Endothelial cell of umbilical vein (primary cell): Measurements from ENCODE around the gene RDX. TPM values are rescaled to one million over a fixed set of nuclear protein-coding genes. Genes with fewer than 3 reads are reported as not detected.

ENCODE experiments used
- BruUV-seq: library from RNA; stranded (reverse); fragments of 400-500 nt; replicated peaks from 2 replicates; lab custom pipeline; 2021; lab: Mats Ljungman, UMichigan
- CTCF ChIA-PET: fragments of 300-600, 350-600 bp; sonication (Branson Sonifier 250); formaldehyde crosslinking; loops from one replicate; lab custom pipeline; 2021; ENCODE audit warnings: antibody characterized with exemption, inconsistent platforms; lab: Charles Lee
- POLR2A ChIA-PET: fragments of 300-600, 350-600 bp; sonication (Branson Sonifier 250); formaldehyde crosslinking; loops from one replicate; lab custom pipeline; 2021; ENCODE audit warnings: antibody characterized with exemption, inconsistent platforms; lab: Charles Lee
- DNase-seq: peaks from one replicate; pipeline ENCODE4 v3.0.0-alpha.2; 2011; ENCODE audit warnings: low read depth, low spot score
- FAIRE-seq: peaks from 2 replicates; lab custom pipeline; 2011; peaks lifted over from hg19 to GRCh38; lab: Jason Lieb, UNC
- H2AFZ ChIP-seq: 2 replicates; pipeline ENCODE4 v1.6.0; 2012; ENCODE audit warnings: low read depth, low read length, control low read depth, inconsistent platforms
- H3K27ac ChIP-seq: 2 replicates; pipeline ENCODE4 v1.5.1; 2011; ENCODE audit warnings: low read depth, mild to moderate bottlenecking, control low read depth, low read length, moderate library complexity; ENCODE audit not compliant: insufficient read depth
- H3K27me3 ChIP-seq, 2 experiments: 2 replicates each; pipeline versions ENCODE4 v1.6.0 to v1.6.1; 2011; ENCODE audit warnings: low read length in 2 of 2, mixed read lengths in 1 of 2; ENCODE audit not compliant: control insufficient read depth in 2 of 2, insufficient read depth in 2 of 2
- H3K36me3 ChIP-seq, 2 experiments: 2 replicates in 1 of 2; 3 replicates in 1 of 2; pipeline ENCODE4 v1.5.1; 2011; ENCODE audit warnings: low read length in 2 of 2, mild to moderate bottlenecking in 1 of 2, moderate library complexity in 1 of 2; ENCODE audit not compliant: control insufficient read depth in 2 of 2, insufficient read depth in 2 of 2; ENCODE audit errors: extremely low read depth in 1 of 2
- H3K4me1 ChIP-seq: 3 replicates; pipeline ENCODE4 v1.5.1; 2011; ENCODE audit warnings: mild to moderate bottlenecking, low read length; ENCODE audit not compliant: control insufficient read depth, insufficient read depth; ENCODE audit errors: extremely low read depth
- H3K4me2 ChIP-seq: 2 replicates; pipeline ENCODE4 v1.6.1; 2011; ENCODE audit warnings: low read length, control low read depth, mixed read lengths; ENCODE audit not compliant: insufficient read depth
- H3K4me3 ChIP-seq, 3 experiments: fragments of 200-600 bp in 1 of 3; sonication (generic), shearing (Covaris generic) in 1 of 3; replicated peaks in 1 of 3; 2 replicates each; pipeline ENCODE4 v1.5.1; 2011 to 2016; ENCODE audit warnings: control low read depth in 3 of 3, low read length in 3 of 3, mild to moderate bottlenecking in 2 of 3, inconsistent platforms in 1 of 3, low read depth in 1 of 3, moderate library complexity in 1 of 3; ENCODE audit not compliant: insufficient read depth in 1 of 3
- H3K79me2 ChIP-seq: 2 replicates; pipeline ENCODE4 v1.6.0; 2012; ENCODE audit warnings: low read length, inconsistent platforms; ENCODE audit not compliant: control insufficient read depth, insufficient read depth
- H3K9ac ChIP-seq: replicated peaks from 2 replicates; pipeline ENCODE3; 2011; ENCODE audit warnings: low read length, control low read depth; ENCODE audit not compliant: insufficient read depth; ENCODE audit errors: extremely low read depth
- H3K9me1 ChIP-seq: replicated peaks from 3 replicates; pipeline ENCODE4 v1.6.0; 2011; ENCODE audit warnings: mild to moderate bottlenecking, low read length; ENCODE audit not compliant: control insufficient read depth, insufficient read depth; ENCODE audit errors: extremely low read depth
- H3K9me3 ChIP-seq: replicated peaks from 2 replicates; pipeline ENCODE4 v1.5.1; 2012; ENCODE audit warnings: low read length, inconsistent platforms; ENCODE audit not compliant: control insufficient read depth, insufficient read depth
- H4K20me1 ChIP-seq: replicated peaks from 2 replicates; pipeline ENCODE3; 2011; ENCODE audit warnings: mild to moderate bottlenecking, low read length; ENCODE audit not compliant: control insufficient read depth, insufficient read depth; ENCODE audit errors: extremely low read depth
- CTCF ChIP-seq, 2 donors: IDR thresholded peaks; 1 replicate in 1 of 2; 2 replicates in 1 of 2; pipeline ENCODE4 v1.5.1; 2011; ENCODE audit warnings: low read length in 2 of 2, mild to moderate bottlenecking in 2 of 2, moderate library complexity in 2 of 2, control low read depth in 1 of 2, inconsistent platforms in 1 of 2, low read depth in 1 of 2; ENCODE audit not compliant: insufficient read depth in 1 of 2; ENCODE audit errors: extremely low read depth in 1 of 2
- EZH2 ChIP-seq: IDR thresholded peaks from 2 replicates; pipeline ENCODE4 v1.6.1; 2012; ENCODE audit warnings: borderline replicate concordance, low read depth, mild to moderate bottlenecking, moderate library complexity, low read length, inconsistent platforms; ENCODE audit not compliant: severe bottlenecking
- FOS ChIP-seq: IDR thresholded peaks from 2 replicates; pipeline ENCODE4 v1.6.1; 2011; ENCODE audit warnings: mild to moderate bottlenecking, low read length, moderate library complexity, borderline replicate concordance; ENCODE audit not compliant: insufficient read depth
- GATA2 ChIP-seq: IDR thresholded peaks from 2 replicates; pipeline ENCODE4 v1.7.0; 2011; ENCODE audit warnings: low read depth, mild to moderate bottlenecking, moderate library complexity, mixed read lengths, low read length; ENCODE audit not compliant: insufficient read length, insufficient read depth
- JUN ChIP-seq: IDR thresholded peaks from 2 replicates; pipeline ENCODE4 v1.6.1; 2011; ENCODE audit warnings: borderline replicate concordance, low read depth; ENCODE audit not compliant: insufficient read length, insufficient read depth
- MAX ChIP-seq: IDR thresholded peaks from 2 replicates; pipeline ENCODE4 v1.6.1; 2011; ENCODE audit not compliant: insufficient read depth, insufficient read length
- MYC ChIP-seq: IDR thresholded peaks from one replicate; pipeline ENCODE4 v1.6.1; 2011; ENCODE audit warnings: mild to moderate bottlenecking, low read depth, low read length
- POLR2A ChIP-seq: IDR thresholded peaks from 2 replicates; pipeline ENCODE4 v1.6.1; 2012; ENCODE audit warnings: low read depth, mild to moderate bottlenecking, control low read depth, low read length
- POLR2AphosphoS5 ChIP-seq: IDR thresholded peaks from 2 replicates; pipeline ENCODE4 v1.6.1; 2012; ENCODE audit warnings: low read depth, mild to moderate bottlenecking, control low read depth, low read length, moderate library complexity; ENCODE audit not compliant: insufficient read depth
- dilution Hi-C: fragments of 300-500 bp; cut with MboI; formaldehyde crosslinking; loops from one replicate; pipeline ENCODE4 v1.15.0; 2019; ENCODE audit warnings: low sequenced_read_pairs; ENCODE audit not compliant: extremely low pct_ligation_motif_present
- intact Hi-C: fragments of 100-400 bp; cut with micrococcal nuclease; formaldehyde crosslinking; loops from one replicate; pipeline ENCODE4 v1.10.0; 2022
- polyA plus RNA-seq, 4 experiments: library from polyadenylated mRNA; depleted of rRNA in 3 of 4; stranded (reverse) in 3 of 4; unstranded in 1 of 4; fragments of >200 nt; gene quantifications; 2 replicates each; pipeline versions ENCODE4 v1.2.1 to v1.2.3, GENCODE V29; 2011 to 2012; ENCODE audit warnings: missing spikeins in 1 of 4
- total RNA-seq: library from RNA; stranded (reverse); gene quantifications from 2 replicates; pipeline ENCODE4 v1.2.3, GENCODE V29; 2021

The RDX gene
- total and polyA plus RNA-seq, 2 donors (not counting 3 experiments of a cell fraction or from before 2014, with no cell fraction given), result 47.9 to 280 TPM

- CTCF ChIA-PET, result interaction anchor here (0.7 to 1.3 kb wide), 2 partner anchors 13 to 28 kb away, joined by 3 to 8 read pairs; no protein-coding TSS in a partner anchor
- no TSS peak for BruUV-seq
- H3K4me1 ChIP-seq, result peaks cover 10% of the 10 kb centered on the region
- TF ChIP-seq JUN (no peak), POLR2AphosphoS5 (no peak), MAX (no peak), EZH2 (no peak), MYC (no peak), POLR2A (no peak), GATA2 (no peak), CTCF (IDR thresholded peaks at IDR 0.05; ENCODE audit: extremely low read depth in 1 of 2, insufficient read depth in 1 of 2, low read depth in 1 of 2, low read length in 2 of 2) (no peak), FOS (no peak)
- POLR2A ChIA-PET, result no interaction called here
- intact Hi-C loops, result no loop called here
- H3K36me3 ChIP-seq, result no peaks in the 10 kb centered on the region
- H3K27me3 ChIP-seq, result no peaks in the 10 kb centered on the region
- H4K20me1 ChIP-seq, result no peaks in the 10 kb centered on the region
- H3K9me3 ChIP-seq, result no peaks in the 10 kb centered on the region
- no peak overlapping the region for H2AFZ ChIP-seq
- H3K4me2 ChIP-seq, result no peak overlapping the region
- no peak overlapping the region for H3K4me3 ChIP-seq
- dilution Hi-C loops, result no loop called here
- FAIRE-seq, result no peak
- H3K27ac ChIP-seq, result no peak overlapping the region
- DNase-seq, result no peak
- no peak overlapping the region for H3K9ac ChIP-seq
- H3K9me1 ChIP-seq, result no peaks in the 10 kb centered on the region
- no peaks in the 10 kb centered on the region for H3K79me2 ChIP-seq
These were observed 42.3 kb upstream of the RDX start for GRCh38 chr11:110338684-110339083.
